K562 (cell line): ENCODE measurements around the gene OR5H6. TPM values are rescaled to one million over a fixed set of nuclear protein-coding genes. Genes with fewer than 3 reads are reported as not detected.

Source experiments
- ATAC-seq: fragments of 200-7000 bp; cut with Tn5 transposase; 3 replicates; pipeline ENCODE4 v1.9.1; 2020; ENCODE audit warnings: moderate library complexity
- BruUV-seq: library from RNA; stranded (reverse); fragments of 400-500 nt; replicated peaks from 2 replicates; lab custom pipeline; 2021; lab: Mats Ljungman, UMichigan
- CTCF ChIA-PET: fragments of 300-600 bp; formaldehyde crosslinking; extraction: SDS; loops from one replicate; lab custom pipeline; 2021; ENCODE audit warnings: low intra/inter-chr PET ratio; lab: Yijun Ruan, JAX
- POLR2A ChIA-PET: fragments of 300-600, 350-650 bp; sonication (Branson Sonifier 250); formaldehyde crosslinking; extraction: SDS; loops from one replicate; lab custom pipeline; 2021; ENCODE audit warnings: antibody characterized with exemption, inconsistent platforms; lab: Yijun Ruan, JAX
- DNase-seq, 4 experiments: peaks; one replicate each; pipeline versions ENCODE4 v3.0.0 to v3.0.0-alpha.2; 2011 to 2018; ENCODE audit warnings: low spot score in 3 of 4, mixed read lengths in 3 of 4; ENCODE audit errors: extremely low read depth in 1 of 4
- FAIRE-seq: peaks from 2 replicates; lab custom pipeline; 2011; peaks lifted over from hg19 to GRCh38; lab: Jason Lieb, UNC
- H2AFZ ChIP-seq: 2 replicates; pipeline ENCODE4 v1.6.0; 2011; ENCODE audit warnings: low read depth, low read length, control low read depth, inconsistent platforms
- H3K27ac ChIP-seq: fragments of 200-600 bp; 3 replicates; pipeline ENCODE4 v1.8.0; 2011; ENCODE audit warnings: low read depth, mild to moderate bottlenecking, control low read depth, inconsistent platforms, low read length, moderate library complexity, mixed read lengths; ENCODE audit errors: extremely low read depth
- H3K27me3 ChIP-seq, 2 experiments: fragments of 300-600 bp in 1 of 2; 2 replicates in 1 of 2; 3 replicates in 1 of 2; pipeline versions ENCODE4 v1.6.0 to v1.8.0; 2011; ENCODE audit warnings: inconsistent platforms in 2 of 2, low read length in 2 of 2, mild to moderate bottlenecking in 1 of 2, mixed read lengths in 1 of 2, moderate library complexity in 1 of 2; ENCODE audit not compliant: control insufficient read depth in 2 of 2, insufficient read depth in 2 of 2
- H3K36me3 ChIP-seq: fragments of 300-600 bp; 3 replicates; pipeline ENCODE4 v1.8.0; 2011; ENCODE audit warnings: mild to moderate bottlenecking, low read length, inconsistent platforms; ENCODE audit not compliant: control insufficient read depth, insufficient read depth
- H3K4me1 ChIP-seq, 2 experiments: fragments of 200-600 bp in 1 of 2; replicated peaks in 1 of 2; 2 replicates in 1 of 2; 3 replicates in 1 of 2; pipeline versions ENCODE4 v1.5.1 to v1.8.0; 2011; ENCODE audit warnings: inconsistent platforms in 2 of 2, low read length in 2 of 2, mild to moderate bottlenecking in 1 of 2, mixed read lengths in 1 of 2, moderate library complexity in 1 of 2; ENCODE audit not compliant: control insufficient read depth in 2 of 2, insufficient read depth in 2 of 2
- H3K4me2 ChIP-seq: 2 replicates; pipeline ENCODE4 v1.6.1; 2011; ENCODE audit warnings: low read length, control low read depth, inconsistent platforms, mixed read lengths; ENCODE audit not compliant: insufficient read depth
- H3K4me3 ChIP-seq: fragments of 200-600 bp; sonication (generic), shearing (Covaris generic); 2 replicates; pipeline ENCODE4 v1.5.1; 2016; ENCODE audit warnings: control low read depth, inconsistent platforms
- H3K79me2 ChIP-seq: fragments of 200-600 bp; 3 replicates; pipeline ENCODE4 v1.8.0; 2011; ENCODE audit warnings: low read length, inconsistent platforms; ENCODE audit not compliant: control insufficient read depth, insufficient read depth
- H3K9ac ChIP-seq, 2 experiments: 2 replicates each; pipeline versions ENCODE4 v1.6.0 to v1.6.1; 2011; ENCODE audit warnings: low read depth in 2 of 2, low read length in 2 of 2, control low read depth in 1 of 2, inconsistent platforms in 1 of 2, mild to moderate bottlenecking in 1 of 2, mixed read lengths in 1 of 2; ENCODE audit not compliant: insufficient read depth in 1 of 2
- H3K9me1 ChIP-seq: one replicate; pipeline ENCODE4 v1.6.0; 2011; ENCODE audit warnings: inconsistent platforms, mild to moderate bottlenecking, low read length, moderate library complexity; ENCODE audit not compliant: control insufficient read depth, insufficient read depth
- H3K9me3 ChIP-seq: replicated peaks from 2 replicates; pipeline ENCODE4 v1.5.1; 2011; ENCODE audit warnings: low read depth, low read length, inconsistent platforms; ENCODE audit not compliant: control insufficient read depth, insufficient read depth
- H4K20me1 ChIP-seq: replicated peaks from 2 replicates; pipeline ENCODE4 v1.6.1; 2011; ENCODE audit warnings: low read length, inconsistent platforms, mixed read lengths; ENCODE audit not compliant: control insufficient read depth, insufficient read depth
- CHD2 ChIP-seq: IDR thresholded peaks from 2 replicates; pipeline ENCODE4 v1.6.1; 2011; ENCODE audit warnings: low read depth, low read length
- FOXJ3 ChIP-seq: sonication (generic); formaldehyde crosslinking; IDR thresholded peaks from 2 replicates; pipeline ENCODE4 v1.4.0; 2020; ENCODE audit warnings: mild to moderate bottlenecking, missing genetic modification reagents
- HIVEP1 ChIP-seq: fragments of 250-450 bp; sonication (Bioruptor Pico); IDR thresholded peaks from 2 replicates; pipeline ENCODE4 v1.4.0; 2020; ENCODE audit warnings: mild to moderate bottlenecking
- MAFG ChIP-seq: fragments of 450-650 bp; conservative IDR thresholded peaks from 2 replicates; pipeline ENCODE4 v1.6.1; 2016; ENCODE audit warnings: missing genetic modification characterization, missing compliant biosample characterization
- NUFIP1 ChIP-seq: fragments of 450-650 bp; IDR thresholded peaks from 2 replicates; pipeline ENCODE4 v1.6.1; 2018; ENCODE audit not compliant: partially characterized antibody
- RBM39 ChIP-seq: fragments of 200-400 bp; formaldehyde crosslinking; optimal IDR thresholded peaks from 2 replicates; pipeline ENCODE3; 2018; ENCODE audit warnings: low read depth, low read length
- SLC30A9 ChIP-seq: fragments of 250-450 bp; sonication (Bioruptor Pico); IDR thresholded peaks from 2 replicates; pipeline ENCODE4 v1.8.0; 2022; ENCODE audit warnings: mild to moderate bottlenecking, moderate library complexity
- SP1 ChIP-seq: sonication (generic); formaldehyde crosslinking; IDR thresholded peaks from 2 replicates; pipeline ENCODE4 v1.8.1; 2022; ENCODE audit warnings: mild to moderate bottlenecking, missing genetic modification reagents
- XRCC5 ChIP-seq: fragments of 200-400 bp; formaldehyde crosslinking; IDR thresholded peaks from 2 replicates; pipeline ENCODE4 v1.6.1; 2017; ENCODE audit warnings: low read depth, mild to moderate bottlenecking, low read length
- ZNF75A ChIP-seq: fragments of 450-650 bp; formaldehyde crosslinking; IDR thresholded peaks from 2 replicates; pipeline ENCODE4 v1.4.0; 2020; ENCODE audit warnings: mild to moderate bottlenecking
- ZNF766 ChIP-seq: fragments of 200-800 bp; sonication (Bioruptor generic); conservative IDR thresholded peaks from 2 replicates; pipeline ENCODE4 v1.6.1; 2016; ENCODE audit warnings: missing genetic modification characterization, missing compliant biosample characterization
- WGBS: fragments of 100-300 bp; shearing (Covaris generic); methylation state at CpG from one replicate; pipeline ENCODE4 v1.1.6; 2016; ENCODE audit warnings: low coverage, mixed read lengths; ENCODE audit not compliant: insufficient coverage; ENCODE audit errors: missing lambda C conversion rate; 5-methylcytosine and 5-hydroxymethylcytosine counted together
- in situ Hi-C: fragments of 300-500 bp; cut with MboI; formaldehyde crosslinking; loops from 4 replicates; pipeline ENCODE4 v1.15.0; 2018; ENCODE audit warnings: inconsistent platforms, mixed read lengths
- intact Hi-C: fragments of 100-400 bp; cut with micrococcal nuclease; formaldehyde crosslinking; loops from 2 replicates; pipeline ENCODE4 v1.14.2; 2022
- polyA plus RNA-seq, 8 experiments: library from polyadenylated mRNA; depleted of rRNA in 4 of 8; stranded (reverse) in 5 of 8; unstranded in 3 of 8; fragments of >200 nt; fragmentation: Nextera tagmentation in 2 of 8; fragmentation: Illumina TruSeq in 1 of 8; extraction: Ambion mirVana in 2 of 8; extraction: Trizol in 1 of 8; gene quantifications; 2 replicates each; pipeline versions ENCODE4 v1.2.1 to v1.2.3, GENCODE V29; 2011 to 2014; ENCODE audit warnings: inconsistent platforms in 1 of 8, missing spikeins in 1 of 8
- total RNA-seq, 7 experiments: library from RNA; depleted of rRNA in 6 of 7; stranded (reverse); fragments of >200 nt in 6 of 7; fragmentation: Illumina TruSeq in 2 of 7; extraction: Trizol in 2 of 7; gene quantifications; 2 replicates each; pipeline versions ENCODE4 v1.2.1 to v1.2.3, GENCODE V29; 2011 to 2021; ENCODE audit warnings: low replicate concordance in 1 of 7
- TF ChIP-seq, protein P1 (sequence below): fragments of 250-450 bp; sonication (Bioruptor Pico); IDR thresholded peaks from 2 replicates; pipeline ENCODE4 v1.9.0; 2021; ENCODE audit warnings: mild to moderate bottlenecking
- TF ChIP-seq, protein P2 (sequence below): sonication (generic); formaldehyde crosslinking; IDR thresholded peaks from 2 replicates; pipeline ENCODE4 v1.9.0; 2022; ENCODE audit warnings: mild to moderate bottlenecking, missing genetic modification reagents
- TF ChIP-seq, protein P3 (sequence below): sonication (generic); formaldehyde crosslinking; IDR thresholded peaks from 2 replicates; pipeline ENCODE4 v1.8.0; 2022; ENCODE audit warnings: mild to moderate bottlenecking, missing genetic modification reagents
- TF ChIP-seq, protein P4 (sequence below): sonication (generic); formaldehyde crosslinking; IDR thresholded peaks from 2 replicates; pipeline ENCODE4 v1.8.0; 2022; ENCODE audit warnings: mild to moderate bottlenecking, missing genetic modification reagents

OR5H6 gene
- total and polyA plus RNA-seq, 9 of the 15 experiments (the other 6 are each of a cell fraction or from before 2014, with no cell fraction given) = 0.08 TPM; not detected in 8

DNA sequence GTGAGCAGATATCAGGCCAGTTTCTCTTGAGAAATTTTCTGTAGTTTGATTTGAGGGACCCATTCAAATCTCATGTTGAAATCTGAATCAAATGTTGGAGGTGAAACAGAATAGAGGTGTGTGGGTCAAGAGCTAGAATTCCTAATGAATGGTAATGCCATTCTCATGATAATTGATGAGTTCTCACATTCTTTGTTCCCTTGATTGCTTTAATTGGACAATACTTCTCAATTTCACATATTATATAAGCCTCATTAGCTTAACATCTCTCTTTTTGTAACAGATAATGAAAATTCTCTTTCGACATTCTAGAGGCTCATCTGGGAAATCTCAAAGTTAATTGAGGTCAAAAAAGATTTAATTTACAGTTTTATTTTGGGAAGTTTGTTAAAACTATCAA lies 21.9 kb upstream of the OR5H6 start:
- intact Hi-C loops = no loop called here
- ChIA-PET CTCF (no interaction called here), POLR2A (no interaction called here)
- H3K27me3 ChIP-seq = no peaks in the 10 kb centered on the region
- no peak overlapping the region for H3K9ac ChIP-seq
- BruUV-seq = no TSS peak
- TF ChIP-seq ZNF766 (no peak), CHD2 (no peak), XRCC5 (no peak), ZNF75A (CRISPR knock-in tag) (no peak), MAFG (no peak), FOXJ3 (CRISPR knock-in tag) (no peak), SP1 (CRISPR knock-in tag) (no peak), RBM39 (no peak), SLC30A9 (CRISPR knock-in tag) (no peak), HIVEP1 (CRISPR knock-in tag) (no peak), NUFIP1 (no peak)
- TF ChIP-seq, protein P1, sequence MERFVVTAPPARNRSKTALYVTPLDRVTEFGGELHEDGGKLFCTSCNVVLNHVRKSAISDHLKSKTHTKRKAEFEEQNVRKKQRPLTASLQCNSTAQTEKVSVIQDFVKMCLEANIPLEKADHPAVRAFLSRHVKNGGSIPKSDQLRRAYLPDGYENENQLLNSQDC (CRISPR knock-in tag) = no peak
- TF ChIP-seq, protein P2, sequence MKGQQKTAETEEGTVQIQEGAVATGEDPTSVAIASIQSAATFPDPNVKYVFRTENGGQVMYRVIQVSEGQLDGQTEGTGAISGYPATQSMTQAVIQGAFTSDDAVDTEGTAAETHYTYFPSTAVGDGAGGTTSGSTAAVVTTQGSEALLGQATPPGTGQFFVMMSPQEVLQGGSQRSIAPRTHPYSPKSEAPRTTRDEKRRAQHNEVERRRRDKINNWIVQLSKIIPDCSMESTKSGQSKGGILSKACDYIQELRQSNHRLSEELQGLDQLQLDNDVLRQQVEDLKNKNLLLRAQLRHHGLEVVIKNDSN (CRISPR knock-in tag) = no peak
- TF ChIP-seq, protein P3, sequence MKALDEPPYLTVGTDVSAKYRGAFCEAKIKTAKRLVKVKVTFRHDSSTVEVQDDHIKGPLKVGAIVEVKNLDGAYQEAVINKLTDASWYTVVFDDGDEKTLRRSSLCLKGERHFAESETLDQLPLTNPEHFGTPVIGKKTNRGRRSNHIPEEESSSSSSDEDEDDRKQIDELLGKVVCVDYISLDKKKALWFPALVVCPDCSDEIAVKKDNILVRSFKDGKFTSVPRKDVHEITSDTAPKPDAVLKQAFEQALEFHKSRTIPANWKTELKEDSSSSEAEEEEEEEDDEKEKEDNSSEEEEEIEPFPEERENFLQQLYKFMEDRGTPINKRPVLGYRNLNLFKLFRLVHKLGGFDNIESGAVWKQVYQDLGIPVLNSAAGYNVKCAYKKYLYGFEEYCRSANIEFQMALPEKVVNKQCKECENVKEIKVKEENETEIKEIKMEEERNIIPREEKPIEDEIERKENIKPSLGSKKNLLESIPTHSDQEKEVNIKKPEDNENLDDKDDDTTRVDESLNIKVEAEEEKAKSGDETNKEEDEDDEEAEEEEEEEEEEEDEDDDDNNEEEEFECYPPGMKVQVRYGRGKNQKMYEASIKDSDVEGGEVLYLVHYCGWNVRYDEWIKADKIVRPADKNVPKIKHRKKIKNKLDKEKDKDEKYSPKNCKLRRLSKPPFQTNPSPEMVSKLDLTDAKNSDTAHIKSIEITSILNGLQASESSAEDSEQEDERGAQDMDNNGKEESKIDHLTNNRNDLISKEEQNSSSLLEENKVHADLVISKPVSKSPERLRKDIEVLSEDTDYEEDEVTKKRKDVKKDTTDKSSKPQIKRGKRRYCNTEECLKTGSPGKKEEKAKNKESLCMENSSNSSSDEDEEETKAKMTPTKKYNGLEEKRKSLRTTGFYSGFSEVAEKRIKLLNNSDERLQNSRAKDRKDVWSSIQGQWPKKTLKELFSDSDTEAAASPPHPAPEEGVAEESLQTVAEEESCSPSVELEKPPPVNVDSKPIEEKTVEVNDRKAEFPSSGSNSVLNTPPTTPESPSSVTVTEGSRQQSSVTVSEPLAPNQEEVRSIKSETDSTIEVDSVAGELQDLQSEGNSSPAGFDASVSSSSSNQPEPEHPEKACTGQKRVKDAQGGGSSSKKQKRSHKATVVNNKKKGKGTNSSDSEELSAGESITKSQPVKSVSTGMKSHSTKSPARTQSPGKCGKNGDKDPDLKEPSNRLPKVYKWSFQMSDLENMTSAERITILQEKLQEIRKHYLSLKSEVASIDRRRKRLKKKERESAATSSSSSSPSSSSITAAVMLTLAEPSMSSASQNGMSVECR (CRISPR knock-in tag) = no peak
- TF ChIP-seq, protein P4, sequence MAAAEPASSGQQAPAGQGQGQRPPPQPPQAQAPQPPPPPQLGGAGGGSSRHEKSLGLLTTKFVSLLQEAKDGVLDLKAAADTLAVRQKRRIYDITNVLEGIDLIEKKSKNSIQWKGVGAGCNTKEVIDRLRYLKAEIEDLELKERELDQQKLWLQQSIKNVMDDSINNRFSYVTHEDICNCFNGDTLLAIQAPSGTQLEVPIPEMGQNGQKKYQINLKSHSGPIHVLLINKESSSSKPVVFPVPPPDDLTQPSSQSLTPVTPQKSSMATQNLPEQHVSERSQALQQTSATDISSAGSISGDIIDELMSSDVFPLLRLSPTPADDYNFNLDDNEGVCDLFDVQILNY (CRISPR knock-in tag) = no peak
- FAIRE-seq (no peak), ATAC-seq (no peak), DNase-seq (no peak)
- no peak overlapping the region for H3K27ac ChIP-seq
- 5% methylated on average over 1 of the region's 1 CpG for WGBS
- H3K79me2 ChIP-seq = no peaks in the 10 kb centered on the region
- H3K9me3 ChIP-seq = no peaks in the 10 kb centered on the region
- no peak overlapping the region for H3K4me2 ChIP-seq
- no peaks in the 10 kb centered on the region for H3K4me1 ChIP-seq
- H3K9me1 ChIP-seq = no peaks in the 10 kb centered on the region
- no peak overlapping the region for H3K4me3 ChIP-seq
- in situ Hi-C loops = no loop called here
- H3K36me3 ChIP-seq = no peaks in the 10 kb centered on the region
- no peaks in the 10 kb centered on the region for H4K20me1 ChIP-seq
- no peak overlapping the region for H2AFZ ChIP-seq
